ENCODE measurements around the gene ZNF148. TPM values are rescaled to one million over a fixed set of nuclear protein-coding genes. Genes with fewer than 3 reads are reported as not detected.

ZNF148 gene
- total RNA-seq, 4 donors from 2014 or later: 17.0 to 34.9 (median 20.0) TPM

GRCh38 chr3:125367403-125368230, 7.5 kb downstream of the ZNF148 start:
- no peak for ATAC-seq
- intact Hi-C loops (cut with DNase I; ENCODE audit: low total_unique reads): no loop called here

GRCh38 chr3:125366132-125366531, 9.0 kb downstream of the ZNF148 start:
- no peaks in the 10 kb centered on the region for H3K36me3 ChIP-seq
- H3K27me3 ChIP-seq: no peaks in the 10 kb centered on the region
- ATAC-seq (no peak), DNase-seq (no peak)
- H3K4me3 ChIP-seq: no peak overlapping the region
- intact Hi-C loops (cut with DNase I; ENCODE audit: low total_unique reads) (no loop called here), in situ Hi-C loops (cut with MboI; ENCODE audit: low sequenced_read_pairs in 4 of 4) (no loop called here)
- no peaks in the 10 kb centered on the region for H3K9me3 ChIP-seq
- no peak for TF ChIP-seq CTCF (IDR thresholded peaks at IDR 0.05 in 4 of 5, conservative IDR thresholded peaks at IDR 0.05 in 1 of 5)
- TF ChIP-seq POLR2A (IDR thresholded peaks at IDR 0.05): no peak
- no peak overlapping the region for H3K27ac ChIP-seq
- peaks cover 22 to 43% of the 10 kb centered on the region in 2 donors for H3K4me1 ChIP-seq

More at GRCh38 chr3:125367403-125368230, 7.5 kb downstream of the ZNF148 start:
- peaks cover 19 to 43% of the 10 kb centered on the region in 2 donors for H3K4me1 ChIP-seq
- no peak overlapping the region for H3K4me3 ChIP-seq
- no peaks in the 10 kb centered on the region for H3K9me3 ChIP-seq
- in situ Hi-C loops (cut with MboI; ENCODE audit: low sequenced_read_pairs in 4 of 4): no loop called here
- H3K27me3 ChIP-seq: no peaks in the 10 kb centered on the region
- no peak for DNase-seq
- H3K27ac ChIP-seq: no peak overlapping the region
- TF ChIP-seq CTCF (IDR thresholded peaks at IDR 0.05 in 4 of 5, conservative IDR thresholded peaks at IDR 0.05 in 1 of 5) (no peak), POLR2A (IDR thresholded peaks at IDR 0.05) (no peak)
- no peaks in the 10 kb centered on the region for H3K36me3 ChIP-seq

- Histone ChIP-seq H3K27me3 (no peaks in the 10 kb centered on the region), H3K9me3 (no peaks in the 10 kb centered on the region), H3K4me3 (no peak overlapping the region), H3K27ac (peak overlapping the region in 1 of 4 donors; percentile 23), H3K36me3 (no peaks in the 10 kb centered on the region), H3K4me1 (peaks cover 24 to 43% of the 10 kb centered on the region in 2 donors)
- in situ Hi-C loops (cut with MboI; ENCODE audit: low sequenced_read_pairs in 4 of 4): no loop called here
- DNase-seq: no peak
- ATAC-seq: no peak
- intact Hi-C loops (cut with DNase I; ENCODE audit: low total_unique reads): no loop called here
- TF ChIP-seq CTCF (IDR thresholded peaks at IDR 0.05 in 4 of 5, conservative IDR thresholded peaks at IDR 0.05 in 1 of 5) (no peak), POLR2A (IDR thresholded peaks at IDR 0.05) (no peak)
Observed at GRCh38 chr3:125359700-125360099, 15.4 kb downstream of the ZNF148 start.

GRCh38 chr3:125358923-125359322, 16.2 kb downstream of the ZNF148 start:
- ATAC-seq (no peak), DNase-seq (no peak)
- Histone ChIP-seq H3K4me1 (peaks cover 27 to 41% of the 10 kb centered on the region in 2 donors), H3K27ac (peak overlapping the region in 2 of 4 donors; percentile 22 to 23), H3K4me3 (no peak overlapping the region), H3K9me3 (no peaks in the 10 kb centered on the region), H3K36me3 (no peaks in the 10 kb centered on the region), H3K27me3 (no peaks in the 10 kb centered on the region)
- in situ Hi-C loops (cut with MboI; ENCODE audit: low sequenced_read_pairs in 4 of 4): no loop called here
- intact Hi-C loops (cut with DNase I; ENCODE audit: low total_unique reads): no loop called here
- no peak for TF ChIP-seq POLR2A (IDR thresholded peaks at IDR 0.05)
- no peak for TF ChIP-seq CTCF (IDR thresholded peaks at IDR 0.05 in 4 of 5, conservative IDR thresholded peaks at IDR 0.05 in 1 of 5)
